K562 (cell line): ENCODE results near the gene ZBTB22. TPM values are rescaled to one million over a fixed set of nuclear protein-coding genes. Genes with fewer than 3 reads are reported as not detected.

Experiments used
- CBFB ChIP-seq: sonication (generic); formaldehyde crosslinking; IDR thresholded peaks from 2 replicates; pipeline ENCODE4 v1.4.0; 2020; ENCODE audit warnings: mild to moderate bottlenecking, missing genetic modification reagents
- ETV6 ChIP-seq, 3 experiments: fragments of 150-350 bp in 1 of 3; sonication (generic) in 1 of 3; formaldehyde crosslinking in 1 of 3; IDR thresholded peaks; 2 replicates each; pipeline versions ENCODE4 v1.6.1 to v1.8.0; 2014 to 2022; ENCODE audit warnings: borderline replicate concordance in 2 of 3, low read depth in 2 of 3, antibody characterized with exemption in 1 of 3, low read length in 1 of 3, mild to moderate bottlenecking in 1 of 3, missing genetic modification reagents in 1 of 3
- KDM2B ChIP-seq: fragments of 250-450 bp; sonication (Bioruptor Pico); IDR thresholded peaks from 2 replicates; pipeline ENCODE4 v1.8.0; 2021; ENCODE audit warnings: mild to moderate bottlenecking, moderate library complexity
- MAFK ChIP-seq: IDR thresholded peaks from 2 replicates; pipeline ENCODE4 v1.6.1; 2011; ENCODE audit warnings: low read length, improper control_type of control experiment
- MCM5 ChIP-seq: fragments of 450-650 bp; IDR thresholded peaks from 2 replicates; pipeline ENCODE4 v1.6.1; 2016; ENCODE audit warnings: low read depth
- NFATC3 ChIP-seq: fragments of 450-650 bp; IDR thresholded peaks from 2 replicates; pipeline ENCODE4 v1.6.1; 2017; ENCODE audit warnings: mild to moderate bottlenecking
- POLR2AphosphoS2 ChIP-seq: IDR thresholded peaks from 2 replicates; pipeline ENCODE4 v1.6.1; 2012; ENCODE audit warnings: low read length, improper control_type of control experiment
- PTRF ChIP-seq: fragments of 450-650 bp; IDR thresholded peaks from 2 replicates; pipeline ENCODE4 v1.6.1; 2016; ENCODE audit warnings: mild to moderate bottlenecking, missing genetic modification characterization, missing compliant biosample characterization
- ZNF174 ChIP-seq: fragments of 250-450 bp; sonication (Bioruptor Pico); IDR thresholded peaks from 2 replicates; pipeline ENCODE4 v1.4.0; 2020; ENCODE audit warnings: mild to moderate bottlenecking
- polyA plus RNA-seq, 8 experiments: library from polyadenylated mRNA; depleted of rRNA in 4 of 8; stranded (reverse) in 5 of 8; unstranded in 3 of 8; fragments of >200 nt; fragmentation: Nextera tagmentation in 2 of 8; fragmentation: Illumina TruSeq in 1 of 8; extraction: Ambion mirVana in 2 of 8; extraction: Trizol in 1 of 8; gene quantifications; 2 replicates each; pipeline versions ENCODE4 v1.2.1 to v1.2.3, GENCODE V29; 2011 to 2014; ENCODE audit warnings: inconsistent platforms in 1 of 8, missing spikeins in 1 of 8
- total RNA-seq, 7 experiments: library from RNA; depleted of rRNA in 6 of 7; stranded (reverse); fragments of >200 nt in 6 of 7; fragmentation: Illumina TruSeq in 2 of 7; extraction: Trizol in 2 of 7; gene quantifications; 2 replicates each; pipeline versions ENCODE4 v1.2.1 to v1.2.3, GENCODE V29; 2011 to 2021; ENCODE audit warnings: low replicate concordance in 1 of 7
- TF ChIP-seq, protein P1 (sequence below): sonication (generic); IDR thresholded peaks from 2 replicates; pipeline ENCODE4 v1.6.1; 2016
- TF ChIP-seq, protein P2 (sequence below): fragments of 250-450 bp; sonication (Bioruptor Pico); IDR thresholded peaks from 2 replicates; pipeline ENCODE4 v1.8.0; 2021; ENCODE audit warnings: borderline replicate concordance, mild to moderate bottlenecking, moderate library complexity; ENCODE audit not compliant: poor library complexity, severe bottlenecking
- TF ChIP-seq, protein P3 (sequence below): fragments of 250-450 bp; sonication (Bioruptor Pico); IDR thresholded peaks from 2 replicates; pipeline ENCODE4 v1.8.0; 2021; ENCODE audit warnings: moderate library complexity, mild to moderate bottlenecking, inconsistent platforms
- TF ChIP-seq, protein P4 (sequence below): fragments of 250-450 bp; sonication (Bioruptor Pico); IDR thresholded peaks from 2 replicates; pipeline ENCODE4 v1.4.0; 2020; ENCODE audit warnings: borderline replicate concordance
- TF ChIP-seq, protein P5 (sequence below): fragments of 200-800 bp; sonication (Bioruptor generic); IDR thresholded peaks from 2 replicates; pipeline ENCODE4 v1.6.1; 2016; ENCODE audit warnings: missing genetic modification characterization, missing compliant biosample characterization

The ZBTB22 gene
- total and polyA plus RNA-seq, 9 of the 15 experiments (the other 6 are each of a cell fraction or from before 2014, with no cell fraction given): 0.21 to 11.9 (median 7.1) TPM

DNA sequence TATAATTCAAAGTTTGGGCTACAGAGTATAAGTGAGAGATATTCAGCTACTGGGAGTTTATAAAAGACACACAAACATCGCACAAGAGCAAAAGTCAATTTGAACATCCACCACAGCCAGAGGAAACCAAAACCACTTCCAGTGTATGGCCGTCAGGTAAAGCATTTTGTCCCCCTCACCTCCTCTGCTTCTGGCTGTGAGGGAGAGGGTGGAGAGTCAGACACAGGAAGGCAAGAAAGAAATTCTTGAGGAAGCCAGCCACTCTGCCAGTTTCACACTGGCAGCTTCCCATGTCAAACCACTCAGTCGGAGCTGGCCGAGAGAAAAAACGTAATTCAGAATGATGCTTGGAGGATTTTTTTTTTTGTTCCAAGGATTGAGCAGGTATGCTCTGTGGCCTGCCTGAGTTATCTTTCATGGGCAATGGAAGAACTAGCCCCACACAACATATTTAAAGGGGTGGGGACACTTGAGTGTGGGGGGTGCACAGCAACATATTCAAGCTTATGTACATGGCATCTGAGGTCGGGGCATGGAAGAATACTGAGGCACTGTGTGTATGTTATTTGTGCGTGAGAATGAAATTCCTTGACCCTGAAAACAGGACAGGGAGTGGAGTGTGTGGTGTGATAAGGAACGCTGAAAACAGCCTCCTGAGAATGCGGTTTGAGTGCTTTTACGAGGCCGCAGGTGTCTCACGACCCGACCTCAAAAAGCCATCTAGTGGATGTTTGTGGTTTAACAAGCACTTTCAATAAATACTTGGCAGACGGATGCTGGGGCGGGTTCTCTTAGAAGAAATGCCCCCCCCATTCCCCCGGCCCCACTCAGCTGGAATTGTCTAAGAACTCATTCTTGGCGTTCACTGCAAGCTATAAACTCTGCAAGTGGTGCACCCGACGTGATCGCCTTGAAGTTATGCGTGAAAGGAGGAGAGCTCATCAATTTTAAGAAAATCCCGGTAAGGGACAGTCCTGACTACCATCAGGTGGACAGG lies 27.5 kb upstream of the ZBTB22 start (continued):
- TF ChIP-seq, protein P1, sequence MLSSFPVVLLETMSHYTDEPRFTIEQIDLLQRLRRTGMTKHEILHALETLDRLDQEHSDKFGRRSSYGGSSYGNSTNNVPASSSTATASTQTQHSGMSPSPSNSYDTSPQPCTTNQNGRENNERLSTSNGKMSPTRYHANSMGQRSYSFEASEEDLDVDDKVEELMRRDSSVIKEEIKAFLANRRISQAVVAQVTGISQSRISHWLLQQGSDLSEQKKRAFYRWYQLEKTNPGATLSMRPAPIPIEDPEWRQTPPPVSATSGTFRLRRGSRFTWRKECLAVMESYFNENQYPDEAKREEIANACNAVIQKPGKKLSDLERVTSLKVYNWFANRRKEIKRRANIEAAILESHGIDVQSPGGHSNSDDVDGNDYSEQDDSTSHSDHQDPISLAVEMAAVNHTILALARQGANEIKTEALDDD: 0 out of 2 replicates have a peak, but pooled peaks have one; percentile 10
- no peak; the same call in none of the 2 replicates for TF ChIP-seq MAFK
- peak; percentile 95 for TF ChIP-seq CBFB (CRISPR knock-in tag)
- TF ChIP-seq, protein P2, sequence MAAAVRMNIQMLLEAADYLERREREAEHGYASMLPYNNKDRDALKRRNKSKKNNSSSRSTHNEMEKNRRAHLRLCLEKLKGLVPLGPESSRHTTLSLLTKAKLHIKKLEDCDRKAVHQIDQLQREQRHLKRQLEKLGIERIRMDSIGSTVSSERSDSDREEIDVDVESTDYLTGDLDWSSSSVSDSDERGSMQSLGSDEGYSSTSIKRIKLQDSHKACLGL (CRISPR knock-in tag): no peak
- TF ChIP-seq, protein P3, sequence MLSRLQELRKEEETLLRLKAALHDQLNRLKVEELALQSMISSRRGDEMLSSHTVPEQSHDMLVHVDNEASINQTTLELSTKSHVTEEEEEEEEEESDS (CRISPR knock-in tag): no peak
- no peak for TF ChIP-seq ZNF174 (CRISPR knock-in tag)
- TF ChIP-seq NFATC3: no peak
- TF ChIP-seq POLR2AphosphoS2: no peak
- TF ChIP-seq, protein P4, sequence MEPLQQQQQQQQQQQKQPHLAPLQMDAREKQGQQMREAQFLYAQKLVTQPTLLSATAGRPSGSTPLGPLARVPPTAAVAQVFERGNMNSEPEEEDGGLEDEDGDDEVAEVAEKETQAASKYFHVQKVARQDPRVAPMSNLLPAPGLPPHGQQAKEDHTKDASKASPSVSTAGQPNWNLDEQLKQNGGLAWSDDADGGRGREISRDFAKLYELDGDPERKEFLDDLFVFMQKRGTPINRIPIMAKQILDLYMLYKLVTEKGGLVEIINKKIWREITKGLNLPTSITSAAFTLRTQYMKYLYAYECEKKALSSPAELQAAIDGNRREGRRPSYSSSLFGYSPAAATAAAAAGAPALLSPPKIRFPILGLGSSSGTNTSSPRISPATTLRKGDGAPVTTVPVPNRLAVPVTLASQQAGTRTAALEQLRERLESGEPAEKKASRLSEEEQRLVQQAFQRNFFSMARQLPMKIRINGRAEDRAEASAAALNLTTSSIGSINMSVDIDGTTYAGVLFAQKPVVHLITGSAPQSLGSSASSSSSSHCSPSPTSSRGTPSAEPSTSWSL (CRISPR knock-in tag): no peak
- TF ChIP-seq KDM2B: no peak
- TF ChIP-seq PTRF: no peak
- no peak for TF ChIP-seq ETV6 (IDR thresholded peaks at IDR 0.05; ENCODE audit: borderline replicate concordance in 1 of 2, low read depth in 2 of 2, low read length in 1 of 2)
- no peak for TF ChIP-seq ETV6 (CRISPR knock-in tag; IDR thresholded peaks at IDR 0.05; ENCODE audit: borderline replicate concordance)
- TF ChIP-seq, protein P5, sequence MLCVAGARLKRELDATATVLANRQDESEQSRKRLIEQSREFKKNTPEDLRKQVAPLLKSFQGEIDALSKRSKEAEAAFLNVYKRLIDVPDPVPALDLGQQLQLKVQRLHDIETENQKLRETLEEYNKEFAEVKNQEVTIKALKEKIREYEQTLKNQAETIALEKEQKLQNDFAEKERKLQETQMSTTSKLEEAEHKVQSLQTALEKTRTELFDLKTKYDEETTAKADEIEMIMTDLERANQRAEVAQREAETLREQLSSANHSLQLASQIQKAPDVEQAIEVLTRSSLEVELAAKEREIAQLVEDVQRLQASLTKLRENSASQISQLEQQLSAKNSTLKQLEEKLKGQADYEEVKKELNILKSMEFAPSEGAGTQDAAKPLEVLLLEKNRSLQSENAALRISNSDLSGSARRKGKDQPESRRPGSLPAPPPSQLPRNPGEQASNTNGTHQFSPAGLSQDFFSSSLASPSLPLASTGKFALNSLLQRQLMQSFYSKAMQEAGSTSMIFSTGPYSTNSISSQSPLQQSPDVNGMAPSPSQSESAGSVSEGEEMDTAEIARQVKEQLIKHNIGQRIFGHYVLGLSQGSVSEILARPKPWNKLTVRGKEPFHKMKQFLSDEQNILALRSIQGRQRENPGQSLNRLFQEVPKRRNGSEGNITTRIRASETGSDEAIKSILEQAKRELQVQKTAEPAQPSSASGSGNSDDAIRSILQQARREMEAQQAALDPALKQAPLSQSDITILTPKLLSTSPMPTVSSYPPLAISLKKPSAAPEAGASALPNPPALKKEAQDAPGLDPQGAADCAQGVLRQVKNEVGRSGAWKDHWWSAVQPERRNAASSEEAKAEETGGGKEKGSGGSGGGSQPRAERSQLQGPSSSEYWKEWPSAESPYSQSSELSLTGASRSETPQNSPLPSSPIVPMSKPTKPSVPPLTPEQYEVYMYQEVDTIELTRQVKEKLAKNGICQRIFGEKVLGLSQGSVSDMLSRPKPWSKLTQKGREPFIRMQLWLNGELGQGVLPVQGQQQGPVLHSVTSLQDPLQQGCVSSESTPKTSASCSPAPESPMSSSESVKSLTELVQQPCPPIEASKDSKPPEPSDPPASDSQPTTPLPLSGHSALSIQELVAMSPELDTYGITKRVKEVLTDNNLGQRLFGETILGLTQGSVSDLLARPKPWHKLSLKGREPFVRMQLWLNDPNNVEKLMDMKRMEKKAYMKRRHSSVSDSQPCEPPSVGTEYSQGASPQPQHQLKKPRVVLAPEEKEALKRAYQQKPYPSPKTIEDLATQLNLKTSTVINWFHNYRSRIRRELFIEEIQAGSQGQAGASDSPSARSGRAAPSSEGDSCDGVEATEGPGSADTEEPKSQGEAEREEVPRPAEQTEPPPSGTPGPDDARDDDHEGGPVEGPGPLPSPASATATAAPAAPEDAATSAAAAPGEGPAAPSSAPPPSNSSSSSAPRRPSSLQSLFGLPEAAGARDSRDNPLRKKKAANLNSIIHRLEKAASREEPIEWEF (CRISPR knock-in tag): no peak
- no peak for TF ChIP-seq MCM5
